Activated T-helper 1 cell treated with anti-CD3 and anti-CD28 coated beads, Interleukin-12 subunit alpha, Interleukin-12 subunit beta, Interleukin-2, Interleukin-4 antibody, amounts not matched to agents 30 ng/mL and 10 ng/mL and 1 ng/mL, durations not matched to agents 14 hours and 24 hours and 36 hours (primary cell): Measurements from ENCODE around the gene PSMG4. TPM values are rescaled to one million over a fixed set of nuclear protein-coding genes. Genes with fewer than 3 reads are reported as not detected.

Experiments used
- DNase-seq: peaks from one replicate; pipeline ENCODE4 v3.0.0; 2021; ENCODE audit warnings: low spot score
- H3K27ac Mint-ChIP-seq: one replicate; pipeline ENCODE4 v1.8.0; 2021; ENCODE audit warnings: mild to moderate bottlenecking, mixed read lengths
- H3K27me3 Mint-ChIP-seq: one replicate; pipeline ENCODE4 v1.8.0; 2022; ENCODE audit warnings: mild to moderate bottlenecking, moderate library complexity, mixed read lengths; ENCODE audit not compliant: insufficient read depth
- H3K36me3 Mint-ChIP-seq: one replicate; pipeline ENCODE4 v1.8.0; 2021; ENCODE audit warnings: low read depth, mixed read lengths
- H3K4me1 Mint-ChIP-seq: one replicate; pipeline ENCODE4 v1.8.0; 2021; ENCODE audit warnings: low read depth, mixed read lengths
- H3K4me3 Mint-ChIP-seq: one replicate; pipeline ENCODE4 v1.8.0; 2021; ENCODE audit warnings: mild to moderate bottlenecking, moderate library complexity, mixed read lengths
- H3K9me3 Mint-ChIP-seq: one replicate; pipeline ENCODE4 v1.8.0; 2021; ENCODE audit warnings: mixed read lengths
- intact Hi-C: fragments of 100-400 bp; cut with micrococcal nuclease; formaldehyde crosslinking; loops from one replicate; pipeline ENCODE4 v1.15.1; 2024
- total RNA-seq: library from RNA; stranded (reverse); gene quantifications from 2 replicates; pipeline ENCODE4 v1.2.3, GENCODE V29; 2022

The PSMG4 gene
- total RNA-seq, 1 donor from 2014 or later, result 32.1 TPM

GRCh38 chr6:3261921-3262320 is 3.2 kb downstream of the PSMG4 start:
- Mint-ChIP-seq H3K27ac (no peak overlapping the region), H3K4me1 (peaks cover 39% of the 10 kb centered on the region), H3K4me3 (peak overlapping the region; percentile 28), H3K9me3 (no peaks in the 10 kb centered on the region), H3K27me3 (peaks cover 2% of the 10 kb centered on the region), H3K36me3 (peaks cover 22% of the 10 kb centered on the region)
- no peak for DNase-seq
- intact Hi-C loops, result no loop called here

DNA sequence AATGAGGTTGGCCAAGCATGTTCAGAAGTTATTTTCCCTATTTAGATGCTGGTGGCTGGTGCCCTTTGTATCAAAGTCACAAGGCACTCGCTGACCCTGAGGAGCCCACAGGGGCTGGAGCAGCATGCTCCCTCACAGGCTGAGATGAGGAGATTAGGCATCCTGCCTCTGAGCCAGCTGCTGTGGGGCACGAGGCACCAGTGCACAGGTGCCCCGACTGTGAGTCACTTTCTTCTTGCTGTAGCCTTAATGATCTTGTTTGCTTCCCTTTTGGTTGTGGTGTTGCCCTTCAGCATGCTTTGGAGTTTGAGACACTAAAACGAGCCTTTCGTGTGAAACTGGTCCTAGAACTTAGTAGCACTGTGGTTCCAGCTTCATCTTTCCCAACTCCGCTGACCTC is 4.3 kb downstream of the PSMG4 start:
- Mint-ChIP-seq H3K9me3 (no peaks in the 10 kb centered on the region), H3K4me3 (no peak overlapping the region), H3K4me1 (peaks cover 46% of the 10 kb centered on the region), H3K27me3 (no peaks in the 10 kb centered on the region), H3K36me3 (peaks cover 28% of the 10 kb centered on the region), H3K27ac (no peak overlapping the region)
- intact Hi-C loops, result no loop called here
- no peak for DNase-seq

GRCh38 chr6:3264356-3264755 is 5.6 kb downstream of the PSMG4 start:
- no peaks in the 10 kb centered on the region for H3K9me3 Mint-ChIP-seq
- intact Hi-C loops, result no loop called here
- H3K4me1 Mint-ChIP-seq, result peaks cover 45% of the 10 kb centered on the region
- no peak overlapping the region for H3K27ac Mint-ChIP-seq
- peaks cover 36% of the 10 kb centered on the region for H3K36me3 Mint-ChIP-seq
- no peak for DNase-seq
- H3K27me3 Mint-ChIP-seq, result no peaks in the 10 kb centered on the region
- no peak overlapping the region for H3K4me3 Mint-ChIP-seq

- peaks cover 35% of the 10 kb centered on the region for H3K36me3 Mint-ChIP-seq
- H3K4me1 Mint-ChIP-seq, result peaks cover 33% of the 10 kb centered on the region
- no peak overlapping the region for H3K4me3 Mint-ChIP-seq
- intact Hi-C loops, result no loop called here
- H3K9me3 Mint-ChIP-seq, result no peaks in the 10 kb centered on the region
- H3K27me3 Mint-ChIP-seq, result no peaks in the 10 kb centered on the region
- no peak for DNase-seq
- H3K27ac Mint-ChIP-seq, result no peak overlapping the region
These were observed 6.9 kb downstream of the PSMG4 start for GRCh38 chr6:3265671-3266070.

GRCh38 chr6:3266170-3266569 is 7.4 kb downstream of the PSMG4 start:
- intact Hi-C loops, result no loop called here
- no peaks in the 10 kb centered on the region for H3K9me3 Mint-ChIP-seq
- no peak overlapping the region for H3K27ac Mint-ChIP-seq
- no peaks in the 10 kb centered on the region for H3K27me3 Mint-ChIP-seq
- H3K4me1 Mint-ChIP-seq, result peaks cover 28% of the 10 kb centered on the region
- H3K4me3 Mint-ChIP-seq, result no peak overlapping the region
- peaks cover 33% of the 10 kb centered on the region for H3K36me3 Mint-ChIP-seq
- DNase-seq, result no peak

DNA sequence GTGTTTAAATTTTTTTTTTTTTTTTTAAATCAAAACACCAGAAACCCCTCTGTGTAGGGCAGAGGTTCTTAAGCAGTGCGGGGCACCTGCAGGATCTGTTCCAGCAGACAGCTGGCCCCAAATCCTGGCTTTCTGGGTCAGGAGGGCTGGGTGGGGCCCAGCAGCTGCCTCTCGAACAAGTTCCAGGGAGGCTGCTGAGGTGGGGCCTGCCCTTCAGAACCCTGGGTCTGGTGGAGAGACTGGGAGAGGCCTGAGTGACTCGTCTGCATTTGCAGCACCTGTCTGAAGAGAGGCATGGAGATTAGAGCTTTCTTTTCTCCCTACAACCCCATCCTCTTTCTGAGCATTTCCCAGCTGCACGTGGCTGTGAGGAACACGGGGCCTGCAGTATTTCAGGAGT is 8.4 kb downstream of the PSMG4 start:
- peaks cover 35% of the 10 kb centered on the region for H3K36me3 Mint-ChIP-seq
- H3K27me3 Mint-ChIP-seq, result no peaks in the 10 kb centered on the region
- intact Hi-C loops, result no loop called here
- H3K4me3 Mint-ChIP-seq, result no peak overlapping the region
- DNase-seq, result no peak
- peaks cover 20% of the 10 kb centered on the region for H3K4me1 Mint-ChIP-seq
- H3K27ac Mint-ChIP-seq, result no peak overlapping the region
- H3K9me3 Mint-ChIP-seq, result no peaks in the 10 kb centered on the region

DNA sequence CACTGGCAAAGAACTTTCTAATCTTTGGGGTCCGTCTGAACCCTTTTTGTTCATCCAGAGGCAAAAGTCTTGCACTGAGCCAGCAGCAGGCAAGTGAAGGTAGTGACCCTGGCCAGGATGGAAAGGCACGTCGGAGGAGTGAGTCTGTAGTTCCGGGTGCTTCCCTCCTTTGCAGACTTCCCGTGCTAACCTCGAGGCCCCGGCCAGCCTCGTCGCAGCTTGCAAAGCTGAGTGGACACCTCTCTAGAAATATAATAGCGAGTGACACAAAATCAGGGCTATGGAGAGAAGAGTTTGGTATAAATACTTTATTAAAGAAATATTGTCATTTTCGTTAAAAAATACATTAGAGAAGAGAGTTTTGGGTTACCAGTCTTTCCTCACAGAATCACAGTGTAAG is 9.9 kb downstream of the PSMG4 start:
- no peak for DNase-seq
- H3K36me3 Mint-ChIP-seq, result peaks cover 30% of the 10 kb centered on the region

DNA sequence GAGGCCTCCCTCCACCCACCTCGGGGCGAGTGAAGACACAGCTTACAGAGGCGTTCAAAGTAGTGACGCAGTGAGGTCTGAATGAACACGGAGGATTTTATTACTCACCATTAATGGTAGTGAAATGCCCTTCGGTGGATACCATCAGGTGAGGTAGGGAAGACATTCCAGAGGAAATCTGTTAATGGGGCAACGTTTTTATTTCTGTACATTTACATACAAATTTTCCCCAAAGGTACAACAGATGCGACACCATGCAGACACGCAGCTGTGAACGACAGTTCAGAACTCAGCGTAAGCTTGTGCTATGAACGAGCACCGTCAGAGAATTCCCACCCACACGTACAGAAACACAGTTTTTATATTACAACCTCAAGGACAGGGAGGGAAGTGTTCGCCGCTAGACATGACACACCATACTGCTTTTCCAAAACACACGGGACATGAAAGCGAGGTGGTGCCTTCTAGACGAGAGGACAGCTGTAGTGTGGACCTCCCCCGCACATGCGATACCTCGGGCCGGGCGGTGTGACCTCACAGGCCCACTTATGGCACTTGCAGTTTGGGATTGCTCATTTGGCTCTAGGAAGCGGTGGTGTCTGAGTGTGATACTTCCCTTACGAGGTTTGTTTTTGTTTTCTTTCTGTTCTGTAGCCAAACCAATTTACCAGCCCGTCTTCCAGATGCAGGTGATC is 10.7 kb downstream of the PSMG4 start:
- H3K4me1 Mint-ChIP-seq, result peaks cover 7% of the 10 kb centered on the region
- no peak overlapping the region for H3K27ac Mint-ChIP-seq
- H3K27me3 Mint-ChIP-seq, result no peaks in the 10 kb centered on the region
- DNase-seq, result no peak
- H3K36me3 Mint-ChIP-seq, result peaks cover 30% of the 10 kb centered on the region
- H3K9me3 Mint-ChIP-seq, result no peaks in the 10 kb centered on the region
- no peak overlapping the region for H3K4me3 Mint-ChIP-seq
- intact Hi-C loops, result no loop called here

More for the DNA sequence above, 9.9 kb downstream of the PSMG4 start:
- Mint-ChIP-seq H3K4me1 (peaks cover 7% of the 10 kb centered on the region), H3K27ac (no peak overlapping the region), H3K4me3 (no peak overlapping the region), H3K9me3 (no peaks in the 10 kb centered on the region), H3K27me3 (no peaks in the 10 kb centered on the region)
- intact Hi-C loops, result no loop called here

- no peaks in the 10 kb centered on the region for H3K9me3 Mint-ChIP-seq
- no peak overlapping the region for H3K27ac Mint-ChIP-seq
- H3K4me3 Mint-ChIP-seq, result no peak overlapping the region
- H3K36me3 Mint-ChIP-seq, result peaks cover 30% of the 10 kb centered on the region
- H3K4me1 Mint-ChIP-seq, result peaks cover 7% of the 10 kb centered on the region
- no peaks in the 10 kb centered on the region for H3K27me3 Mint-ChIP-seq
- DNase-seq, result no peak
- intact Hi-C loops, result no loop called here
These were observed 11.5 kb downstream of the PSMG4 start for GRCh38 chr6:3270258-3270657.

DNA sequence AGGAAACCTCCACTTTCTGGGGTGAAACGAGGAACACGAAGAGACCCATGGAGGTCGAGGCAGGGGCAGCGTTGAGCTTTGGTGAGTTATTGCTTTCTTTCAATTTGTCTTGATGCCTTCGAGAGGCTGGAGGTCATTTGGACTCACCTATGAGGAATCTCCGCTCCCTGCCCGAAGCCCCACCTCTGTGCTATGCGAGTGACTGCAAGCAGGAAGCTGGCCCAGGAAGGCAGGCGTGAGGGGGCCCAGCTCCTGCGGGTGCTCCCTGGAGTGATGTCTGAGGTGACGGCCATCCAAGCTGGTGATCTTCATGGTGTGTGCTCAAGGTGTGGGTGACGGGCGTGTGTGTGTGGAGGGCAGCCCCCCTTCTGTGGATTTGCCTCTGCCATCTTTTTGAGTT is 13.0 kb downstream of the PSMG4 start:
- intact Hi-C loops, result no loop called here
- peaks cover 7% of the 10 kb centered on the region for H3K4me1 Mint-ChIP-seq
- H3K27me3 Mint-ChIP-seq, result no peaks in the 10 kb centered on the region
- peaks cover 26% of the 10 kb centered on the region for H3K36me3 Mint-ChIP-seq
- no peak for DNase-seq
- no peak overlapping the region for H3K27ac Mint-ChIP-seq
- H3K4me3 Mint-ChIP-seq, result no peak overlapping the region
- H3K9me3 Mint-ChIP-seq, result no peaks in the 10 kb centered on the region

DNA sequence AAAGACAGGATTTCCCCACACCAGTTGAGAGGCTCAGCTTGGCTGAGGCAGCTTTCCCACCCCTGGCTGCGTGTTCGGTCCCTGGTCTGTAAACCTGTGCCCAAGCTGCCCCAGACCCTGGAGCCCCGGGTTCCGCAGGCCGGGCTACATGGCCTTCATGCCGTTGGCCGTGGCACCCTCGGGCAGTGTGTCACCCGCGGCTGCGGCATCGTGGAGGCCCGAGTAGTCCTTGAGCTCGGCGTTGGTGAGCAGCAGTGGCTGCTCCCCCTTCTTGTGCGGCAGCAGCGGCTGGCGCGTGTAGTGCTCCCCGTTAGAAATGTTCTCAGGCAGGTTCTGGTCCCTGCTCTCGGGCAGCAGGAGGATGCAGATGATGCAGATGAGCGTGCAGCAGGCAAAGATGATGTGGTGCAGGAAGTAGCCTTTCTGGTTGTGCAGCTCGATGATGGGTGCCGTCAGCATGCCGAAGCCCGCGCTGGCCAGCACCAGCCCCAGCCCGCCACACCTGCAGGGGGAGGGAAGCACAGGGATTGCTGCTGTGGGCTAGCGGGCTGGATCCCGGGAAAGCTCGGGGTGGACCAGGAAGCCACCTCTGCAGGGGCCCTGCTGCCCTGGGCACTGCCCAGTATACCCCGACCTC is 14.3 kb downstream of the PSMG4 start:
- no peak for DNase-seq
- Mint-ChIP-seq H3K4me3 (no peak overlapping the region), H3K9me3 (no peaks in the 10 kb centered on the region), H3K27ac (no peak overlapping the region), H3K36me3 (peaks cover 20% of the 10 kb centered on the region), H3K4me1 (peaks cover under 1% of the 10 kb centered on the region), H3K27me3 (no peaks in the 10 kb centered on the region)
- intact Hi-C loops, result no loop called here

- Mint-ChIP-seq H3K36me3 (peaks cover 14% of the 10 kb centered on the region), H3K27me3 (no peaks in the 10 kb centered on the region), H3K27ac (no peak overlapping the region), H3K4me3 (no peak overlapping the region), H3K9me3 (no peaks in the 10 kb centered on the region), H3K4me1 (no peaks in the 10 kb centered on the region)
- no peak for DNase-seq
- intact Hi-C loops, result no loop called here
These were observed 15.2 kb downstream of the PSMG4 start for GRCh38 chr6:3273707-3274521.
